ENCODE measurements around the gene BST1. TPM values are rescaled to one million over a fixed set of nuclear protein-coding genes. Genes with fewer than 3 reads are reported as not detected.
A peak's percentile ranks its signal among the peaks of the same experiment; 100 is the strongest.

The BST1 gene
- polyA plus RNA-seq, 1 donor (not counting 4 experiments of a cell fraction or from before 2014, with no cell fraction given) = 1.2 TPM

GRCh38 chr4:15692602-15693001 is 10.3 kb upstream of the BST1 start:
- Histone ChIP-seq H3K4me2 (ENCODE audit: control insufficient read depth, extremely low read depth, insufficient read depth, low read depth, low read length) (no peak overlapping the region), H3K4me3 (ENCODE audit: control insufficient read depth in 2 of 3, extremely low read depth in 1 of 3, insufficient read depth in 2 of 3, low read depth in 1 of 3, low read length in 3 of 3) (no peak overlapping the region), H3K4me1 (ENCODE audit: control insufficient read depth, extremely low read depth, insufficient read depth, low read length) (peaks cover 51% of the 10 kb centered on the region), H3K79me2 (ENCODE audit: control insufficient read depth, insufficient read depth, low read length) (no peaks in the 10 kb centered on the region), H3K9ac (ENCODE audit: control insufficient read depth, extremely low read depth, insufficient read depth, low read length) (no peak overlapping the region), H3K9me1 (ENCODE audit: control insufficient read depth, extremely low read depth, insufficient read depth, low read length) (no peaks in the 10 kb centered on the region), H4K20me1 (ENCODE audit: control insufficient read depth, extremely low read depth, insufficient read depth, low read length) (no peaks in the 10 kb centered on the region), H3K9me3 (ENCODE audit: control insufficient read depth, low read depth, low read length) (no peaks in the 10 kb centered on the region), H2AFZ (ENCODE audit: control insufficient read depth, low read length) (no peak overlapping the region), H3K27me3 (ENCODE audit: control insufficient read depth, extremely low read depth, insufficient read depth, low read length) (no peaks in the 10 kb centered on the region), H3K27ac (ENCODE audit: control insufficient read depth, insufficient read depth, low read length) (no peak overlapping the region), H3K36me3 (ENCODE audit: control insufficient read depth in 2 of 2, extremely low read depth in 1 of 2, insufficient read depth in 2 of 2, low read length in 2 of 2) (no peaks in the 10 kb centered on the region)
- DNase-seq (ENCODE audit: low read depth, low spot score) (no peak), FAIRE-seq (no peak)
- dilution Hi-C loops (cut with MboI; ENCODE audit: extremely low pct_ligation_motif_present, low sequenced_read_pairs) = no loop called here
- no peak for TF ChIP-seq EZH2 (IDR thresholded peaks at IDR 0.05; ENCODE audit: low read length)
- TF ChIP-seq, protein P1, sequence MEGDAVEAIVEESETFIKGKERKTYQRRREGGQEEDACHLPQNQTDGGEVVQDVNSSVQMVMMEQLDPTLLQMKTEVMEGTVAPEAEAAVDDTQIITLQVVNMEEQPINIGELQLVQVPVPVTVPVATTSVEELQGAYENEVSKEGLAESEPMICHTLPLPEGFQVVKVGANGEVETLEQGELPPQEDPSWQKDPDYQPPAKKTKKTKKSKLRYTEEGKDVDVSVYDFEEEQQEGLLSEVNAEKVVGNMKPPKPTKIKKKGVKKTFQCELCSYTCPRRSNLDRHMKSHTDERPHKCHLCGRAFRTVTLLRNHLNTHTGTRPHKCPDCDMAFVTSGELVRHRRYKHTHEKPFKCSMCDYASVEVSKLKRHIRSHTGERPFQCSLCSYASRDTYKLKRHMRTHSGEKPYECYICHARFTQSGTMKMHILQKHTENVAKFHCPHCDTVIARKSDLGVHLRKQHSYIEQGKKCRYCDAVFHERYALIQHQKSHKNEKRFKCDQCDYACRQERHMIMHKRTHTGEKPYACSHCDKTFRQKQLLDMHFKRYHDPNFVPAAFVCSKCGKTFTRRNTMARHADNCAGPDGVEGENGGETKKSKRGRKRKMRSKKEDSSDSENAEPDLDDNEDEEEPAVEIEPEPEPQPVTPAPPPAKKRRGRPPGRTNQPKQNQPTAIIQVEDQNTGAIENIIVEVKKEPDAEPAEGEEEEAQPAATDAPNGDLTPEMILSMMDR (optimal IDR thresholded peaks at IDR 0.05 in 1 of 3, IDR thresholded peaks at IDR 0.05 in 1 of 3, conservative IDR thresholded peaks at IDR 0.05 in 1 of 3; ENCODE audit: extremely low read depth in 1 of 3, insufficient read depth in 2 of 3, low read length in 3 of 3) = no peak

GRCh38 chr4:15694431-15694830 is 8.4 kb upstream of the BST1 start:
- dilution Hi-C loops (cut with MboI; ENCODE audit: extremely low pct_ligation_motif_present, low sequenced_read_pairs) = no loop called here
- Histone ChIP-seq H3K4me3 (ENCODE audit: control insufficient read depth in 2 of 3, extremely low read depth in 1 of 3, insufficient read depth in 2 of 3, low read depth in 1 of 3, low read length in 3 of 3) (no peak overlapping the region), H3K9ac (ENCODE audit: control insufficient read depth, extremely low read depth, insufficient read depth, low read length) (no peak overlapping the region), H3K27ac (ENCODE audit: control insufficient read depth, insufficient read depth, low read length) (peak overlapping the region; percentile 60), H4K20me1 (ENCODE audit: control insufficient read depth, extremely low read depth, insufficient read depth, low read length) (no peaks in the 10 kb centered on the region), H3K4me2 (ENCODE audit: control insufficient read depth, extremely low read depth, insufficient read depth, low read depth, low read length) (peak overlapping the region; percentile 39), H3K27me3 (ENCODE audit: control insufficient read depth, extremely low read depth, insufficient read depth, low read length) (no peaks in the 10 kb centered on the region), H3K79me2 (ENCODE audit: control insufficient read depth, insufficient read depth, low read length) (no peaks in the 10 kb centered on the region), H3K9me1 (ENCODE audit: control insufficient read depth, extremely low read depth, insufficient read depth, low read length) (no peaks in the 10 kb centered on the region), H3K4me1 (ENCODE audit: control insufficient read depth, extremely low read depth, insufficient read depth, low read length) (peaks cover 46% of the 10 kb centered on the region), H2AFZ (ENCODE audit: control insufficient read depth, low read length) (no peak overlapping the region), H3K9me3 (ENCODE audit: control insufficient read depth, low read depth, low read length) (peaks cover 1% of the 10 kb centered on the region), H3K36me3 (ENCODE audit: control insufficient read depth in 2 of 2, extremely low read depth in 1 of 2, insufficient read depth in 2 of 2, low read length in 2 of 2) (no peaks in the 10 kb centered on the region)
- DNase-seq (ENCODE audit: low read depth, low spot score) = no peak
- TF ChIP-seq EZH2 (IDR thresholded peaks at IDR 0.05; ENCODE audit: low read length) = no peak
- TF ChIP-seq, protein P1 (optimal IDR thresholded peaks at IDR 0.05 in 1 of 3, IDR thresholded peaks at IDR 0.05 in 1 of 3, conservative IDR thresholded peaks at IDR 0.05 in 1 of 3; ENCODE audit: extremely low read depth in 1 of 3, insufficient read depth in 2 of 3, low read length in 3 of 3) = no peak
- peak; percentile 71 for FAIRE-seq
